Ishikawa (cell line): ENCODE results near the gene SON.

Experiments
- CEBPB ChIP-seq: IDR thresholded peaks from 2 replicates; pipeline ENCODE4 v1.6.1; 2012
- CREB1 ChIP-seq: IDR thresholded peaks from 2 replicates; pipeline ENCODE4 v1.6.1; 2012; ENCODE audit warnings: low read depth
- EGR1 ChIP-seq: IDR thresholded peaks from 2 replicates; pipeline ENCODE4 v1.6.1; 2012
- EP300 ChIP-seq: IDR thresholded peaks from 2 replicates; pipeline ENCODE4 v1.6.1; 2012; ENCODE audit warnings: borderline replicate concordance
- FOXM1 ChIP-seq: IDR thresholded peaks from 2 replicates; pipeline ENCODE4 v1.6.1; 2012; ENCODE audit warnings: low read depth, borderline replicate concordance
- MAX ChIP-seq: IDR thresholded peaks from 2 replicates; pipeline ENCODE4 v1.6.1; 2012
- NFIC ChIP-seq: IDR thresholded peaks from 2 replicates; pipeline ENCODE4 v1.6.1; 2012
- RAD21 ChIP-seq: IDR thresholded peaks from 2 replicates; pipeline ENCODE4 v1.6.1; 2012; ENCODE audit warnings: low read depth
- REST ChIP-seq: IDR thresholded peaks from 2 replicates; pipeline ENCODE4 v1.6.1; 2012; ENCODE audit warnings: low read depth, mild to moderate bottlenecking
- TAF1 ChIP-seq: IDR thresholded peaks from 2 replicates; pipeline ENCODE4 v1.6.1; 2012; ENCODE audit warnings: low read depth, mild to moderate bottlenecking
- TCF12 ChIP-seq: IDR thresholded peaks from 2 replicates; pipeline ENCODE4 v1.6.1; 2012; ENCODE audit warnings: low read depth
- TEAD4 ChIP-seq: IDR thresholded peaks from 2 replicates; pipeline ENCODE4 v1.6.1; 2012
- USF1 ChIP-seq: IDR thresholded peaks from 2 replicates; pipeline ENCODE4 v1.6.1; 2012
- YY1 ChIP-seq: IDR thresholded peaks from 2 replicates; pipeline ENCODE4 v1.6.1; 2012; ENCODE audit warnings: low read depth
- ZBTB7A ChIP-seq: IDR thresholded peaks from 2 replicates; pipeline ENCODE4 v1.6.1; 2012; ENCODE audit warnings: low read depth

SON gene

GRCh38 chr21:33522953-33523349, 19.9 kb upstream of the SON start:
- TF ChIP-seq REST (no peak), USF1 (no peak), ZBTB7A (no peak), CEBPB (no peak), YY1 (no peak), NFIC (no peak), EGR1 (no peak), CREB1 (no peak), EP300 (no peak), FOXM1 (no peak)

GRCh38 chr21:33531007-33531406, 11.8 kb upstream of the SON start:
- TF ChIP-seq RAD21 (no peak), REST (no peak)

GRCh38 chr21:33537212-33537611, 5.6 kb upstream of the SON start:
- TF ChIP-seq TCF12 (no peak), ZBTB7A (no peak), RAD21 (no peak), REST (no peak), CEBPB (no peak), EP300 (no peak), MAX (no peak), YY1 (no peak), USF1 (no peak), TEAD4 (no peak), FOXM1 (no peak), CREB1 (no peak), TAF1 (no peak), EGR1 (no peak), NFIC (no peak)

GRCh38 chr21:33539616-33540015, 3.2 kb upstream of the SON start:
- TF ChIP-seq CREB1 (no peak), CEBPB (no peak), USF1 (no peak), TAF1 (no peak), REST (no peak), TCF12 (no peak), EP300 (no peak), YY1 (no peak), EGR1 (no peak), MAX (no peak)
